Measurements from ENCODE around the gene SYNPR.
"Not testable (repeated sequence)": the region's sequence is repeated elsewhere in the genome, so short reads cannot be mapped to it uniquely, and the experiment has no call there.

Gene SYNPR

DNA sequence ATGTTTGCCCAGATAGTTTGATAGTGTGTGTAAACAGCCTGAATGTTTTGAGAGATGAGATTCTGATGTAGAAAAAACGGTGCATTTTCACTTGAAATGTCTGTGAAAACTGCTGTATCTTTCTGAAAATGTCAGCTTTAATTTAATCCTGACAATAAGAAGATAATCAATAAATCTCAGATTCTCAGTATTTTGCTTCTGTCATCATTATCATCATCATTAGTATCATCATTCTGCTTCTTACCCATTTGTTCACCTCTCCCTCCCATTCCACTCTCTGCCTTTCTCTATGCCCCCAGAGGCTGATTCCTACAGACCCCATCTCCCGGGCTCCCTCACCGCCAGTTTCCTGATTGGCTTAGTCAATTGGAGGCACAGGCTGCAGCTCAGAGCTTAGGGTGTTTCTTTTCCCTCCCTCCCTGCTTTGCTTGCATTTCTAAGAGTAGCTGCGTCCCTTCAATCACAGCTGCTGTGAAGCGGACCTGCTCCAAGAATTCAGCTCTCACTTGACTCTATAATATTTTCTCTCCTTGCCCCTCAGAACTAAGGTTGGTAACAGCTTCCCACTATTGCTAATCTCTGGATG, 366.2 kb downstream of the SYNPR start:
- no peak for DNase-seq

DNA sequence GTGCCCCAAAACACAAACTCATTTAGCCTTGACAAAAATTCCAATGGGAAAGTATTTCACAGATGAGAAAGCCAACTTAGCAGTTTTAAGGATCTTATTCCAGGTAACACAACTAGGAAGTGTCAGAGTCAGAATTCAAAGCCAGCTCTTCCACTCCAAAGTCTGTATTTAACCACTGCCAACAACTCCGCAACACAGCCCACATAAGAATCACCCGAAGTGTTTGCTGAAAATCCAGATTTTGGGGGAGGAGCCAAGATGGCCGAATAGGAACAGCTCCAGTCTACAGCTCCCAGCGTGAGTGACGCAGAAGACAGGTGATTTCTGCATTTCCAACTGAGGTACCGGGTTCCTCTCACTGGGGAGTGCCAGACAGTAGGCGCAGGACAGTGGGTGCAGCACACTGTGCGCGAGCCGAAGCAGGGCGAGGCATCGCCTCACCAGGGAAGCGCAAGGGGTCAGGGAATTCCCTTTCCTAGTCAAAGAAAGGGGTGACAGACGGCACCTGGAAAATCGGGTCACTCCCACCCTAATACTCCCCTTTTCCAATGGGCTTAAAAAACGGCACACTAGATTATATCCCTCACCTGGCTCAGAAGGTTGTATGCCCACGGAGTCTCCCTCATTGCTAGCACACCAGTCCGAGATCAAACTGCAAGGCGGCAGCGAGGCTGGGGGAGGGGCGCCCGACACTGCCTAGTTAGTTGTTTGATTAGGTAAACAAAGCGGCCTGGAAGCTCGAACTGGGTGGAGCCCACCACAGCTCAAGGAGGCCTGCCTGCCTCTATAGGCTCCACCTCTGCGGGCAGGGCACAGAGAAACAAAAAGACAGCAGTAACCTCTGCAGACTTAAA, 367.0 kb downstream of the SYNPR start:
- not testable (repeated sequence) for DNase-seq

DNA sequence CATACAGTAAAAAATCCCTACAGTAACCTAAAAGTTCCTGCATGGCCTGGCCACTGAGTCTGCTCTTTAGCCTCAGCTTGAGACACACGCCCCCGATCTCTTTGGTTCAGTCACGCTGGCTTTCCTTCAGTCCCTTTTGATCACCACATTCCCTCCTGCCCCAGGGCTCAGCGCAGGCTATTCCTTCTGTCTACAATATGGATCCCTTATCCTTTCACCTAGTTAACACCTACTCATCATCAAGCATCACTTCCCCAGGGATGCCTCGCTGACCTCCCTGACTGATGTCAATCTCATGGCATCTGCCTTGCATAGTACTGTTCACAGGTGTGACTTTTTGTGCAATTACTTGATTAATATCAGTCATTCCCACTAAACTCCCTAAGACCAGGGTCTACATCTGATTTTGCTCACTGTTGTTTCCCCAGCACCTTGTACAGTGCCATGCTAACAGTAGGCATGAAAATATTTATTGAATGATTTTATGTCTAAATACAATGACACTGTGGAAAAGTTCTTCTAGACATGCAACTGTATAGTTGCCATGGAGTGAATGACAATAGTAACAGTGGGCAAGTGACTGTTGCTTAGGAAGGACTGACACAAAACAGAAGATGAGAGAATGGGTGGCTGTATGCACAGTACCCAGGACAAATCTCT, 374.1 kb downstream of the SYNPR start, which contains the start of gene SNTN:
TSS of gene SNTN (plus strand) at position 610 of the 660 bp plus-strand sequence. CDS start at position 623, 13 bp downstream.
- no peak for DNase-seq

DNA sequence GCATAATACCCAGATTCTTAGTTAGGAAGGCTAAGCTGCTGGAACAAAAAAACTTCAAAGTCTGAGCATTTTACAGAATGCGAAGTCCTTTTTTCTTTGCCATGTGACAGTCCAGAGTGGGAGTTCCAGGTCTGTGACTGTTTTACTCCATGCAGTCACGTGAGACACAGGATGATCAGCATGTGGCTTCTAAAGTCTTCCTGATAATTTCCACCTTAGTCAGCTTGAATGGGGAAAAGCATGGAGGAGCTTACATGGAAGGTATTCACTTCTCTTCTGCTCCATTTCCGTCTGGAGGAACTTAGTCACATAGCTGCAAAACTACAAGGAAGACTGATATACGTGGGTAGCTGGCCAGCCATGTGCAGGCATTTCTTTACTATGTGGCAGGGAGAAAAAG, 376.1 kb downstream of the SYNPR start:
- DNase-seq: no peak

DNA sequence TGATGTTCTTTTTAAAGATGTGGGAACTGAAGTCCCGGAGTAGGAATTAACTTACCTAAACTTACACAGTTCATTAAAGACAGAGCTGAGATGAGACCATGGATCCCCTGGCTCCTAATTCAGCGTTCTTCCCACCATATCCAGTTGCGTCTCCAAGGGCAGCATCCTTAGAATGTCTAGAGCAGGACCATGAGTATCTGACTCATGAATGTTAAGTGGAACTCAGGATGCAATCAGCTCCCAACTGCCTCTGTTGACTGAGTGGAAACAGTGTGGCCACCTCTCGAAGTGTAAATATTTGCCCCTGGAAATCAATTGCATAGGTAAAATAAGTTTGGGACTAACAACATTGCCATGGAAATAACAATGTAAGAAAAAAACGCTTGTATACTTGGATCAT, 376.8 kb downstream of the SYNPR start:
- DNase-seq: no peak

DNA sequence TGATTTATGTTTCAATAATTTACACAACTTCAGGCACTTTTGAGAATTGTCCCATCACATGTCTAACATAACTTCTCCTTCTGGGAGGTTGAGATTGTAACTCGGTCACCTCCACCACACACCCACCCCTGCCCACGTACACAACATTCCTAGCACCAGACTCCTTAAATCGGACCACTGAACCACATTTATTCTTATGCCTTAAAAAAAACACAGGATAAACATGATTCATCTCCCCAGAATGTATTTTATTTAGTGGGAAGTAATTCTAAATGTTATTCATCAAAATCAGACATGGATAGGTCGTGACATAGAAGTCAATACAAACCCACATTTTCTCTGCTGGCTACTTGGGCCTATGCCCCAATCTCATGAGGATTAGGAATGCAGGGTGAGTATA, 377.4 kb downstream of the SYNPR start:
- no peak for DNase-seq

DNA sequence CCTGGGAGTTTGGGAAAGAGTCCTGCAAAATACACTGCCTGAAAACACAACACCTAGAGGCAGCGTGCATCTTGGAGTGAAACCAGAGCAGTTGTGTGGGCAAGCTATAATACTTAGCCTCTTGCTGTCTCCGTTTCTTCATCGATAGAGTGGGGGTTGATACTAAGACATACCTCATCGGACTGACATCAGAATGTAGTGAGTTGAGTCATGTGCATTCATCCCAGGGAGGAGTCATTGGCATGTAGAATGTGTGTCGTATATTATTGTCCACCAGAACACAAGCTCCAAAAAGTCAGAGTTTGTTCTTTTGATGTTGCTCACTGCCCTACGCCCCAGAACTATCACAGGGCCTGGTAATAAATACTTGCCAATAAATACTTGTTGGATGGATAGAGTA, 378.7 kb downstream of the SYNPR start:
- DNase-seq: no peak

DNA sequence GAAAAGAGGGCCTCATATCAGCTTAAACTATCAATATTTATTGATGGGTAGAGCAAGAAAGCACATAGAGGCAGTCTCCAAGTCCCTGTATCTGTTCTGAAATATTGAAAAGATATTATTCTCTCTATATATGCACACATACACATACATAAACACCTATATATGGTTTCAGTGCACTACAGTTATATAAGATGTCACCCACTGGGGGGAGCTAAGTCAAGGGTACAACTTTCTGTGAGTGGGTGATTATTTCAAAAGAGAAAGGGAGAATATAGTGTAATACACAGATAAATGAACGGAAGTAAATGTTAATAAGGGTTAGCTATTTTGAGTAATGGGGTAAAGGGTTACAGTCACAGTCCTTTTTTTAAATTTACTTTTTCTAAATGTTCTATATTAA, 383.1 kb downstream of the SYNPR start:
- DNase-seq: no peak

DNA sequence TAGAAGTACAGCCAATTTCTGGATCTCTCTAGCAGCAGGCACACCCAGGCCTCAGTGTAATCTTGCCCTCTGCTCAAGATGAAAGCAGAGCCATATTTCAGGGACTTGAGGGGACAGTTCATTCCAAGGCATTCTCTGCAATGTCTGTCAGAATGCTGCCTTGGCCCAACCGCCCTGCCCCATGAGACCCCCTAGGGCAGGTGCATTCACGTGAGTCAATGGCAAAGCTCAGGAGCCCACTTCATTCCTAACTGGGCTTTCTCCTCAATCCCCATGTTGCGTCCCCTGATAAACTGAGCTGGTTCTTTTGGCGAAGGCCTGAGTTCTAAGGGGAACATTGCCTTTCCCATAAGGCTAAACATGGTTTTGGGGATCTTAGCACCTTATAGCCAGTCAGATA, 383.9 kb downstream of the SYNPR start:
- no peak for DNase-seq

DNA sequence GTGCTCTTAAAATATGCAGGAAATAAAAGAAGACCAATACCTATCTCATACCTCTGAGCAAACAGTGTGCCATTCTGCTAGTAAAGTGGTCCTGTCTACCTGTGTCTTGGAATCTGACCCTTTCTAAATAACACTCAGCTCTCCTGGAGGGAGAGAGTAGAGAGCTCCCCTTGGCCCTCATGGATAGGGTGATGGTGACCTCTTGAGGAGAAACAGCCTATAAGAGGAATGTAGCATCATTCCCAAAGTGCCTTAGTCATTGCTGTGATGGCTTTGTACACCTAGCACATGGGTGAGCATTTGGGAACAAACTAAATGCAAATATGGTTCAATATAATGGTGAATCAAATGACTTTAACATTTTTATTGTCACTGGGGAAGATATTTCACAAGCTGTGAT, 384.4 kb downstream of the SYNPR start:
- no peak for DNase-seq

All from NCI-H1930 (cell line).